Mucosa of descending colon (tissue), 3 donors: Measurements from ENCODE around the gene IQGAP2. TPM values are rescaled to one million over a fixed set of nuclear protein-coding genes. Genes with fewer than 3 reads are reported as not detected.

Experiments
- ATAC-seq: fragments of 200-7000 bp; cut with Tn5 transposase; one replicate; pipeline ENCODE4 v1.9.1; 2020; ENCODE audit warnings: mild to moderate bottlenecking, moderate library complexity
- DNase-seq, 3 donors: peaks; one replicate each; pipeline ENCODE4 v3.0.0-alpha.2; 2020
- H3K36me3 ChIP-seq: fragments of 200-600 bp; one replicate; pipeline ENCODE4 v1.8.0; 2021; ENCODE audit warnings: low read depth, mild to moderate bottlenecking
- H3K4me1 ChIP-seq: fragments of 200-600 bp; one replicate; pipeline ENCODE4 v1.8.0; 2021; ENCODE audit warnings: low read depth, mild to moderate bottlenecking
- H3K4me3 ChIP-seq: fragments of 200-600 bp; one replicate; pipeline ENCODE4 v1.8.0; 2021; ENCODE audit warnings: mild to moderate bottlenecking
- H3K9me3 ChIP-seq: fragments of 200-600 bp; one replicate; pipeline ENCODE4 v1.8.0; 2021; ENCODE audit warnings: mild to moderate bottlenecking
- intact Hi-C, 2 donors: fragments of 100-400 bp; cut with DNase I in 1 of 2; cut with micrococcal nuclease in 1 of 2; formaldehyde crosslinking; loops; one replicate each; pipeline versions ENCODE4 v1.11.0 to v1.11.1; 2022; cut with DNase I, micrococcal nuclease
- total RNA-seq, 3 donors: library from RNA; stranded (reverse); fragmentation: NEBNext Ultra II Directional in 2 of 3; extraction: Animal tissue kit (Norgen Biotek cat#: 25700) in 2 of 3; gene quantifications; one replicate each; pipeline versions ENCODE4 v1.2.1 to v1.2.4, GENCODE V29; 2021 to 2023
- TF ChIP-seq, protein P1 (sequence below): fragments of 200-600 bp; IDR thresholded peaks from one replicate; pipeline ENCODE4 v1.8.0; 2022; ENCODE audit warnings: antibody characterized with exemption, mild to moderate bottlenecking
- donor health status: DM: no; HTN: no; CAD: no; lungs with moderate emphysema.
- donor health status: DM: no; HTN: no; CAD: no.
- donor health status: DM: no; HTN: yes; CAD: no.

The IQGAP2 gene
- total RNA-seq, 3 donors from 2014 or later = 59.7 to 159 (median 84.8) TPM

DNA sequence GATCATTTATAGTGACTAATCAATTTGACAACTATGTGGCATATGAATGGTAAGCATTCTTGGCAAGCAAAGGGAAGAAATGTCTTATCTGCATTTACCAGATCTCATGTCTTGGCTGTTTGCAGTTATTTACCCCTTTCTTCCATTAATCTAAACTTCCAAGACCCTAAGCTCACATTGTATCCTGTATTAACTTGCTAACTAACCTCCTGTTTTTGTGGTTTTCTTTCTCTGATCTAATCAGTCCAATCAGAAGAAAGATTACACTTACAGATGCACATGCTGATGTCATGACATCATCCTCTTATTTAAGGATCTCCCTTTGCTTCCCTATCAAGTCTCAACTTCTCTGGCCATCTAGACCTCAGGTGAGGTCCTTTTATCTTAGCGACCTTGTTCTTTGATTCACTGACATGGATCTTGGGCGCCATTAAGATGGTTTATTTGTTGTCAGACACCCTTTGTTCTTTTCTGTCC is 124.6 kb downstream of the IQGAP2 start:
- DNase-seq (no peak), ATAC-seq (no peak)
- Histone ChIP-seq H3K36me3 (no peaks in the 10 kb centered on the region), H3K4me3 (no peak overlapping the region), H3K4me1 (no peaks in the 10 kb centered on the region), H3K9me3 (no peaks in the 10 kb centered on the region)
- TF ChIP-seq, protein P1, sequence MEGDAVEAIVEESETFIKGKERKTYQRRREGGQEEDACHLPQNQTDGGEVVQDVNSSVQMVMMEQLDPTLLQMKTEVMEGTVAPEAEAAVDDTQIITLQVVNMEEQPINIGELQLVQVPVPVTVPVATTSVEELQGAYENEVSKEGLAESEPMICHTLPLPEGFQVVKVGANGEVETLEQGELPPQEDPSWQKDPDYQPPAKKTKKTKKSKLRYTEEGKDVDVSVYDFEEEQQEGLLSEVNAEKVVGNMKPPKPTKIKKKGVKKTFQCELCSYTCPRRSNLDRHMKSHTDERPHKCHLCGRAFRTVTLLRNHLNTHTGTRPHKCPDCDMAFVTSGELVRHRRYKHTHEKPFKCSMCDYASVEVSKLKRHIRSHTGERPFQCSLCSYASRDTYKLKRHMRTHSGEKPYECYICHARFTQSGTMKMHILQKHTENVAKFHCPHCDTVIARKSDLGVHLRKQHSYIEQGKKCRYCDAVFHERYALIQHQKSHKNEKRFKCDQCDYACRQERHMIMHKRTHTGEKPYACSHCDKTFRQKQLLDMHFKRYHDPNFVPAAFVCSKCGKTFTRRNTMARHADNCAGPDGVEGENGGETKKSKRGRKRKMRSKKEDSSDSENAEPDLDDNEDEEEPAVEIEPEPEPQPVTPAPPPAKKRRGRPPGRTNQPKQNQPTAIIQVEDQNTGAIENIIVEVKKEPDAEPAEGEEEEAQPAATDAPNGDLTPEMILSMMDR = no peak
- intact Hi-C loops = no loop called here

DNA sequence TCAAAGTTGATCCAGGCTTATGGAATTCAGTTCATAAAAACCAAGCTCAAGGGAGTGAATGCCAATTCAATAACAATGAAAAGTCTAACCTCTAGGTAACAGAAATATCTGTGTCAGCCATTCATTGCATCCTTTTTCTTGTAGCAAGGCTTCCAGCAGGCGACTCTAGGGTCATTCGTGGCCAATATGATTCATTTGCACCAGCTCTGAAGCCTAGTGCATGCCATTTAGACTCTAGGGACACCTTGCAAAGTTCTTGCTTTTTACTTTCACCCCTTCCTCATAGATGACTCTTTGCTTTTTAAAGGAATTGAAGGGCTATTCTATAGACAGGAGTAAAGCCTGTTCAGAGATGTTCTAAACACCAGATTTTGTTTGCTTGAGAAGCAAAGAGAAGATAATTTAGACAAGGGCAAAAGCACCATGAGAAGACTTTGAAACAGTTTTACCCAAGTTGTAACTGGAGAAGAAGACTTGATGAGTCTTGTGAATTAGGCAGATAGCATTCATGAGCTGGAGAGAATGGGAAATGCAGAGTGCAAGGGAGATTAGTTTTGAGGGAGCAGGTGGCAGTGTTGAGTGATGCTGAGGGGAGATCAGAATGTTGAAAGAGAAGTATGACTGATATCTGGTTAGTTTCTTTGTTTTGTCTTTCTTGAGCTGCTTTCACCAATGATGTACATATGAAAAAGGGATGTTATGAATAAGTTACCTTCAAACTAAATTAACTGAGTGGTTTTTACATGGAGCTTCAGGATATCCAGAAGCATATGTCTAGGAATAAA is 125.7 kb downstream of the IQGAP2 start:
- TF ChIP-seq, protein P1 = no peak
- ATAC-seq (no peak), DNase-seq (no peak)
- Histone ChIP-seq H3K4me3 (no peak overlapping the region), H3K9me3 (no peaks in the 10 kb centered on the region), H3K4me1 (no peaks in the 10 kb centered on the region), H3K36me3 (no peaks in the 10 kb centered on the region)
- intact Hi-C loops = no loop called here

DNA sequence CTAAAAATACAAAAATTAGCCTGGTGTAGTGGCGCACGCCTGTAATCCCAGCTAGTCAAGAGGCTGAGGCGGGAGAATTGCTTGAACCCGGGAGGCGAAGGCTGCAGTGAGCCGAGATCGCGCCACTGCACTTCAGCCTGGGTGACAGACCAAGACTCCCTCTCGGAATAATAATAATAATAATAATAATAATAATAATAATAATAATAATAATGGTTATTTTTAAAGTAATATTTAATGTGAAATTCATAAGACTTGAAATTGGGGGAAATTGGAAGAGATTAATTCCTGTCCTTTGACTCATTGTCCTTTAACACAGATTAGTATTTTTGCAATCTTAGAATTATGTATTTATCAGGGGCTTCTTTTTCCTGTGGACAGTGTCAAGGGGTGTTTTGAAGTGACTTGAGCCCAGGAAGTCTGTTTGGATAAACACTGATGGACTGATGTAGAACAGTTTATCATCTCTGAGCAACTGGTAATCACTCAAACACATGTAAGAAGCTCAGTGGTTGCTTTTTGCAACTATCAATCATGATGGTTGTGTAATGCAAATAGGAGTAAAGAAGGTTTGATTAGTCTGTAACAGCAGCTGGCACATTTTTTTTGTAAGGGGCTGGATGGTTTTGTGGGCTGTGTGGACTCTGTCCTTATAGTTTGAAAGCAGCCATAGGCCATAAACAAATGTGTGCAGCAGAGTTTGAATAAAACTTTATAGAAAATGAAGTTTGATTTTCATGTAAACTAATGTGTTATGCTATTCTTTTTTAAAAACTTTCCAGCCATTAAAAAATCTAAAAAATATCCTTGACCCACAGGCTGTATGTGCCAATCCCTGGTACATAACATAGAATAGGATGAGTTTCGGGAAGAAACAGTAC is 126.6 kb downstream of the IQGAP2 start:
- DNase-seq = no peak
- Histone ChIP-seq H3K9me3 (no peaks in the 10 kb centered on the region), H3K4me3 (no peak overlapping the region), H3K36me3 (no peaks in the 10 kb centered on the region), H3K4me1 (no peaks in the 10 kb centered on the region)
- ATAC-seq = no peak
- intact Hi-C loops = no loop called here
- TF ChIP-seq, protein P1 = no peak

DNA sequence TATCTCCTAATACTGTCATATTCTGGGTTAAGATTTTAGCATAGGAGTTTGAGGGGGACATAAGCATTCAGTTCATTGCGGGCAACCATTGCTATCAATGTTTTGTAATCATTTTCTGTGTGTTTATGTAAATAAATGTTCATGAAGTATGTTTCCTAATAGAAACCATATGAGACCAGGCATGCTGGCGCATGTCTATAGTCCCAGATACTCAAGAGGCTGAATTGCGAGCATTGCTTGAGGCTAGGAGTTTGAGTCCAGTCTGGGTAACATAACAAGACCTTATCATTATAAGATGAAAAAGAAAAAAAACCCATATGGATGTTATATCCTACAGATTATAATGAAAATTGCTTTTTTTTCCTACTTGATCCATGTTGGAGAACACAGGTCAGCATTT is 129.0 kb downstream of the IQGAP2 start:
- H3K4me1 ChIP-seq = no peaks in the 10 kb centered on the region
- TF ChIP-seq, protein P1 = no peak
- H3K4me3 ChIP-seq = no peak overlapping the region
- no peak for ATAC-seq
- intact Hi-C loops = no loop called here
- H3K36me3 ChIP-seq = no peaks in the 10 kb centered on the region
- DNase-seq = no peak
- no peaks in the 10 kb centered on the region for H3K9me3 ChIP-seq

DNA sequence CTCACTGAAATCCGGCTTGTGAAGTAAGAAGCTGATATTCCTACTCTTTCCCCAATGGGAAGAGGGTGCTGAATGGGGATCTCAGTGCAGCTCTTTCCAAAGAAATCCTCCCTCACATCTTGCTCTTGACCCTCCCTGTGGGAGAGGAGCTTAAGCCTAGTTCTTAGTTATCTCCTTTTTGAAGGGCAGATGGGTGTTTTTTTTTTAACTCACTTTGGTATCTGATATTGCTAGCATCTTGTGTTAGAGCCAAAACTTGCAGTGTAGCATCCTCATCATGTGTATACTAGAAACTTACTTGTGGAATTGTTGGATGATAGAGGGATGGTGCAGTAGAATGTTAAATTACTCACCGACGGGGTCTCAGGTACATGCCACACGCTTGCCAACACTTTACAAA is 129.9 kb downstream of the IQGAP2 start:
- Histone ChIP-seq H3K9me3 (no peaks in the 10 kb centered on the region), H3K4me1 (no peaks in the 10 kb centered on the region), H3K36me3 (no peaks in the 10 kb centered on the region), H3K4me3 (no peak overlapping the region)
- ATAC-seq (no peak), DNase-seq (no peak)
- TF ChIP-seq, protein P1 = no peak
- intact Hi-C loops = no loop called here
